ENCODE measurements around the gene TP53I11. TPM values are rescaled to one million over a fixed set of nuclear protein-coding genes. Genes with fewer than 3 reads are reported as not detected.

The TP53I11 gene
- total and polyA plus RNA-seq, 9 of the 15 experiments (the other 6 are each of a cell fraction or from before 2014, with no cell fraction given): 0.14 to 2.5 (median 1.2) TPM; not detected in 2

DNA sequence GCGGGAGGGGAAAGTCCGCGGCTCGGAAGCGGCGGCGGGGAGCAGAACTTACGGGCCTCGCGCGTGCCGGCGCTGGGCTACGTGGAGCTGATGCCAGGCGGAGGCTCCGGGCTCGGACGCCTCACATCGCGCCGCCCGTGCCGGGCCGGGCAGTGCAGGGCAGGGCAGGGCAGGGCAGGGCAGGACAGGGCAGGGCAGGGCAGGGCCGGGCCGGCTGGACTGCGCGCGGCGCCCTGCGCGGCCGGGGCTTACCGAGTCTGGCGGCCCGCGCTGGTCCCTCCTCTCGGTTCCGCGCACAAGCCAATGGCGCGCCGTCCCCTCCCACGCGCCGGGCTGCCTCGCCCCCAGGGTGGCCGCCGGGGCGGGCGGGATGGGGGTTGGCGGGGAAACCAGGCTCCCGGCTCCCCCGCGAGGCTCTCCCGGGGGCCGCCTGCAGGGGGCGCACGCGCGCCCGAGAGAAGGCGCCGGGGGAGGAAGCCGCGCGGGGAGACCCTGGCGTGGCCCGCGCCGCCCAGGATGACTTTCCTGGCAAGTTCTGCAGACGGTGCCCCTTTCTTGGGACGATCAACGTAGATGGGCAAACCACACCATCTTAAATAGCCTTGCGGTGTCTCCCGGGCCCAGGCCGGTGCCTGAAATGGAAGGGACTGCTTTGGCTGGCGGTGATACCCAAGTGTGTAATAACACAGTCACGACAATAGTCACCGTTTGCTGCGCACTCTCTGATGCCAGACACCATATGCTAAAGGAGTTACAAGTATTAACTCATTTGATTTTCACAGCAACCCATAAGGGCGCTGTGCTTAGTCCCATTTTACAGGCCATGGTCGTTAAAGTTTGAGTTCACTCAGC lies at the start of gene TP53I11 (continued):
- TF ChIP-seq, protein P1, sequence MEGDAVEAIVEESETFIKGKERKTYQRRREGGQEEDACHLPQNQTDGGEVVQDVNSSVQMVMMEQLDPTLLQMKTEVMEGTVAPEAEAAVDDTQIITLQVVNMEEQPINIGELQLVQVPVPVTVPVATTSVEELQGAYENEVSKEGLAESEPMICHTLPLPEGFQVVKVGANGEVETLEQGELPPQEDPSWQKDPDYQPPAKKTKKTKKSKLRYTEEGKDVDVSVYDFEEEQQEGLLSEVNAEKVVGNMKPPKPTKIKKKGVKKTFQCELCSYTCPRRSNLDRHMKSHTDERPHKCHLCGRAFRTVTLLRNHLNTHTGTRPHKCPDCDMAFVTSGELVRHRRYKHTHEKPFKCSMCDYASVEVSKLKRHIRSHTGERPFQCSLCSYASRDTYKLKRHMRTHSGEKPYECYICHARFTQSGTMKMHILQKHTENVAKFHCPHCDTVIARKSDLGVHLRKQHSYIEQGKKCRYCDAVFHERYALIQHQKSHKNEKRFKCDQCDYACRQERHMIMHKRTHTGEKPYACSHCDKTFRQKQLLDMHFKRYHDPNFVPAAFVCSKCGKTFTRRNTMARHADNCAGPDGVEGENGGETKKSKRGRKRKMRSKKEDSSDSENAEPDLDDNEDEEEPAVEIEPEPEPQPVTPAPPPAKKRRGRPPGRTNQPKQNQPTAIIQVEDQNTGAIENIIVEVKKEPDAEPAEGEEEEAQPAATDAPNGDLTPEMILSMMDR (IDR thresholded peaks at IDR 0.05 in 2 of 3, conservative IDR thresholded peaks at IDR 0.05 in 1 of 3; ENCODE audit: insufficient read depth in 2 of 3, low read depth in 1 of 3, low read length in 3 of 3): peak; percentile 35 to 54 (median 52); a peak in 5 of 6 replicates
- TF ChIP-seq ZNF23 (CRISPR knock-in tag; IDR thresholded peaks at IDR 0.05): no peak
- no peak for TF ChIP-seq CBX2 (IDR thresholded peaks at IDR 0.05; ENCODE audit: insufficient read depth, low read length, poor library complexity, severe bottlenecking)
- peak; percentile 62 to 74; a peak in 3 of 4 replicates for TF ChIP-seq NRF1 (conservative IDR thresholded peaks at IDR 0.05 in 1 of 2, IDR thresholded peaks at IDR 0.05 in 1 of 2)
- TF ChIP-seq HNRNPLL (IDR thresholded peaks at IDR 0.05; ENCODE audit: low read depth, low read length, poor library complexity, severe bottlenecking): peak; percentile 40
- no peak for TF ChIP-seq ZEB2 (IDR thresholded peaks at IDR 0.05)
- TF ChIP-seq ZBTB7A (IDR thresholded peaks at IDR 0.05; ENCODE audit: borderline replicate concordance, control insufficient read depth, low read depth, low read length): peak; percentile 72; the same call in 1 of the 2 replicates
- TF ChIP-seq, protein P2, sequence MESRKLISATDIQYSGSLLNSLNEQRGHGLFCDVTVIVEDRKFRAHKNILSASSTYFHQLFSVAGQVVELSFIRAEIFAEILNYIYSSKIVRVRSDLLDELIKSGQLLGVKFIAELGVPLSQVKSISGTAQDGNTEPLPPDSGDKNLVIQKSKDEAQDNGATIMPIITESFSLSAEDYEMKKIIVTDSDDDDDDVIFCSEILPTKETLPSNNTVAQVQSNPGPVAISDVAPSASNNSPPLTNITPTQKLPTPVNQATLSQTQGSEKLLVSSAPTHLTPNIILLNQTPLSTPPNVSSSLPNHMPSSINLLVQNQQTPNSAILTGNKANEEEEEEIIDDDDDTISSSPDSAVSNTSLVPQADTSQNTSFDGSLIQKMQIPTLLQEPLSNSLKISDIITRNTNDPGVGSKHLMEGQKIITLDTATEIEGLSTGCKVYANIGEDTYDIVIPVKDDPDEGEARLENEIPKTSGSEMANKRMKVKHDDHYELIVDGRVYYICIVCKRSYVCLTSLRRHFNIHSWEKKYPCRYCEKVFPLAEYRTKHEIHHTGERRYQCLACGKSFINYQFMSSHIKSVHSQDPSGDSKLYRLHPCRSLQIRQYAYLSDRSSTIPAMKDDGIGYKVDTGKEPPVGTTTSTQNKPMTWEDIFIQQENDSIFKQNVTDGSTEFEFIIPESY (CRISPR knock-in tag; IDR thresholded peaks at IDR 0.05): peak; percentile 44; the same call in 1 of the 2 replicates

All from K562 (cell line).